HepG2 (cell line): ENCODE measurements around the gene LRP1-AS. TPM values are rescaled to one million over a fixed set of nuclear protein-coding genes. Genes with fewer than 3 reads are reported as not detected.

Experiments
- NFE2L2 ChIP-seq: fragments of 150-350 bp; IDR thresholded peaks from 2 replicates; pipeline ENCODE4 v1.6.1; 2014; ENCODE audit warnings: low read length
- ZFP36L2 ChIP-seq: sonication (generic); formaldehyde crosslinking; IDR thresholded peaks from 2 replicates; pipeline ENCODE4 v1.4.0; 2020; ENCODE audit warnings: missing genetic modification reagents
- ZKSCAN1 ChIP-seq: fragments of 150-350 bp; IDR thresholded peaks from 2 replicates; pipeline ENCODE4 v1.6.1; 2014; ENCODE audit warnings: low read length
- polyA plus RNA-seq, 8 experiments: library from polyadenylated mRNA; depleted of rRNA in 3 of 8; stranded (reverse) in 7 of 8; unstranded in 1 of 8; fragments of >200 nt; fragmentation: Illumina TruSeq in 4 of 8; extraction: Trizol in 4 of 8; gene quantifications; 2 replicates each; pipeline versions ENCODE4 v1.2.1 to v1.2.3, GENCODE V29; 2011 to 2016; ENCODE audit warnings: low read depth in 4 of 8, missing spikeins in 1 of 8, mixed read lengths in 1 of 8; ENCODE audit not compliant: insufficient read depth in 1 of 8
- total RNA-seq, 5 experiments: library from RNA; depleted of rRNA; stranded (reverse); fragments of >200 nt; fragmentation: Illumina TruSeq; extraction: Trizol; gene quantifications; 2 replicates each; pipeline ENCODE4 v1.2.3, GENCODE V29; 2016; ENCODE audit warnings: low read depth in 1 of 5
- TF ChIP-seq, protein P1 (sequence below), 2 experiments: sonication (generic) in 1 of 2; formaldehyde crosslinking in 1 of 2; IDR thresholded peaks; 2 replicates each; pipeline versions ENCODE4 v1.4.0 to v1.6.1; 2016 to 2020; ENCODE audit warnings: borderline replicate concordance in 1 of 2, low read depth in 1 of 2, mild to moderate bottlenecking in 1 of 2, missing genetic modification reagents in 1 of 2
- TF ChIP-seq, protein P2 (sequence below): IDR thresholded peaks from 2 replicates; pipeline ENCODE4 v1.6.1; 2016; ENCODE audit warnings: low read depth, control low read depth
- TF ChIP-seq, protein P3 (sequence below): sonication (generic); formaldehyde crosslinking; IDR thresholded peaks from 2 replicates; pipeline ENCODE4 v1.9.0; 2022; ENCODE audit warnings: missing genetic modification reagents, mild to moderate bottlenecking, borderline replicate concordance

Gene LRP1-AS
- total and polyA plus RNA-seq, 2 of the 13 experiments (the other 11 are each of a cell fraction or from before 2014, with no cell fraction given) = 0.20 TPM; not detected in 1

DNA sequence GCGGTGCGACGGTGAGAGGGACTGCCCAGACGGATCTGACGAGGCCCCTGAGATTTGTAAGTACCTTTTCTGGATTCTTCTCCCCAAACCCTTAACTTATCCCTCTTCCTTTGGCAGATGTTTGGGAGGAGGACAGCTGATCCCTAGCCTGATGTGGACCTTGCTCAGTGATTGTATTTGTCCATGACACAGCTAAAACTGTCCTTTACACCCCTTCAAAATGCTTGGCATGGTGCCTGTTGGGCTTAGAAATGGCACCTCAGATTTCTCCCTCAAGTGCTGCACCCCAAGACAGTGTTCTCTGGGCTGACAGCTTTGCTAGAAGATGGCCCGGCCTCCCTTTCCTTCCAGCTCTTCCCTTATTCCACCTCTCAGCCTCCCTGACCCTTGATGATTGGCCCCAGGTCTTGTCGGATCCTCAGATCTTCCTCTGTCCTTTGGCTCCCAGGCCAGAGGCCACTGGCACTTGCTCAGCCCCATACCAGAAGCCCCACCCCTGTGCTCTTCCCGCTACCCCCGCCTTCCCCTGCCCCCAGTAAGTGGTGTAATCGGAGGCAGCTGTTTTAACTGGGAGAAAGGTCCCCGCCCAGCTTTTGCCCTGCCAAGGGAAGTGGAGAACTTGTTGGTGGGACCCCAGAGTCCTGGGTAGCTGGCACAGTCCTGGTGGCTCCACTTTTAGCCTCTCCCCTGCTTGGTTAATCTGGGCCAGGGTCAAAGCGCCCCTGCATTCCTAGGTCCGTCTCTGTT is 8.7 kb downstream of the LRP1-AS start (continued):
- TF ChIP-seq, protein P1, sequence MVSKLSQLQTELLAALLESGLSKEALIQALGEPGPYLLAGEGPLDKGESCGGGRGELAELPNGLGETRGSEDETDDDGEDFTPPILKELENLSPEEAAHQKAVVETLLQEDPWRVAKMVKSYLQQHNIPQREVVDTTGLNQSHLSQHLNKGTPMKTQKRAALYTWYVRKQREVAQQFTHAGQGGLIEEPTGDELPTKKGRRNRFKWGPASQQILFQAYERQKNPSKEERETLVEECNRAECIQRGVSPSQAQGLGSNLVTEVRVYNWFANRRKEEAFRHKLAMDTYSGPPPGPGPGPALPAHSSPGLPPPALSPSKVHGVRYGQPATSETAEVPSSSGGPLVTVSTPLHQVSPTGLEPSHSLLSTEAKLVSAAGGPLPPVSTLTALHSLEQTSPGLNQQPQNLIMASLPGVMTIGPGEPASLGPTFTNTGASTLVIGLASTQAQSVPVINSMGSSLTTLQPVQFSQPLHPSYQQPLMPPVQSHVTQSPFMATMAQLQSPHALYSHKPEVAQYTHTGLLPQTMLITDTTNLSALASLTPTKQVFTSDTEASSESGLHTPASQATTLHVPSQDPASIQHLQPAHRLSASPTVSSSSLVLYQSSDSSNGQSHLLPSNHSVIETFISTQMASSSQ (IDR thresholded peaks at IDR 0.05; ENCODE audit: low read depth) = no peak
- TF ChIP-seq, protein P1 (CRISPR knock-in tag; IDR thresholded peaks at IDR 0.05; ENCODE audit: borderline replicate concordance) = no peak
- TF ChIP-seq NFE2L2 (peak; percentile 86), ZFP36L2 (CRISPR knock-in tag) (no peak), ZKSCAN1 (no peak)
- TF ChIP-seq, protein P2, sequence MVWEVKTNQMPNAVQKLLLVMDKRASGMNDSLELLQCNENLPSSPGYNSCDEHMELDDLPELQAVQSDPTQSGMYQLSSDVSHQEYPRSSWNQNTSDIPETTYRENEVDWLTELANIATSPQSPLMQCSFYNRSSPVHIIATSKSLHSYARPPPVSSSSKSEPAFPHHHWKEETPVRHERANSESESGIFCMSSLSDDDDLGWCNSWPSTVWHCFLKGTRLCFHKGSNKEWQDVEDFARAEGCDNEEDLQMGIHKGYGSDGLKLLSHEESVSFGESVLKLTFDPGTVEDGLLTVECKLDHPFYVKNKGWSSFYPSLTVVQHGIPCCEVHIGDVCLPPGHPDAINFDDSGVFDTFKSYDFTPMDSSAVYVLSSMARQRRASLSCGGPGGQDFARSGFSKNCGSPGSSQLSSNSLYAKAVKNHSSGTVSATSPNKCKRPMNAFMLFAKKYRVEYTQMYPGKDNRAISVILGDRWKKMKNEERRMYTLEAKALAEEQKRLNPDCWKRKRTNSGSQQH (CRISPR knock-in tag) = 0 out of 2 replicates have a peak, but pooled peaks have one; percentile 52
- TF ChIP-seq, protein P3, sequence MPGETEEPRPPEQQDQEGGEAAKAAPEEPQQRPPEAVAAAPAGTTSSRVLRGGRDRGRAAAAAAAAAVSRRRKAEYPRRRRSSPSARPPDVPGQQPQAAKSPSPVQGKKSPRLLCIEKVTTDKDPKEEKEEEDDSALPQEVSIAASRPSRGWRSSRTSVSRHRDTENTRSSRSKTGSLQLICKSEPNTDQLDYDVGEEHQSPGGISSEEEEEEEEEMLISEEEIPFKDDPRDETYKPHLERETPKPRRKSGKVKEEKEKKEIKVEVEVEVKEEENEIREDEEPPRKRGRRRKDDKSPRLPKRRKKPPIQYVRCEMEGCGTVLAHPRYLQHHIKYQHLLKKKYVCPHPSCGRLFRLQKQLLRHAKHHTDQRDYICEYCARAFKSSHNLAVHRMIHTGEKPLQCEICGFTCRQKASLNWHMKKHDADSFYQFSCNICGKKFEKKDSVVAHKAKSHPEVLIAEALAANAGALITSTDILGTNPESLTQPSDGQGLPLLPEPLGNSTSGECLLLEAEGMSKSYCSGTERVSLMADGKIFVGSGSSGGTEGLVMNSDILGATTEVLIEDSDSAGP (CRISPR knock-in tag) = no peak
- TF ChIP-seq, all 625 proteins: peak for 82
